ENCODE results near the gene GALNT4. TPM values are rescaled to one million over a fixed set of nuclear protein-coding genes. Genes with fewer than 3 reads are reported as not detected.

The GALNT4 gene
- total and polyA plus RNA-seq, 2 of the 13 experiments (the other 11 are each of a cell fraction or from before 2014, with no cell fraction given) = 4.9 to 6.8 TPM

DNA sequence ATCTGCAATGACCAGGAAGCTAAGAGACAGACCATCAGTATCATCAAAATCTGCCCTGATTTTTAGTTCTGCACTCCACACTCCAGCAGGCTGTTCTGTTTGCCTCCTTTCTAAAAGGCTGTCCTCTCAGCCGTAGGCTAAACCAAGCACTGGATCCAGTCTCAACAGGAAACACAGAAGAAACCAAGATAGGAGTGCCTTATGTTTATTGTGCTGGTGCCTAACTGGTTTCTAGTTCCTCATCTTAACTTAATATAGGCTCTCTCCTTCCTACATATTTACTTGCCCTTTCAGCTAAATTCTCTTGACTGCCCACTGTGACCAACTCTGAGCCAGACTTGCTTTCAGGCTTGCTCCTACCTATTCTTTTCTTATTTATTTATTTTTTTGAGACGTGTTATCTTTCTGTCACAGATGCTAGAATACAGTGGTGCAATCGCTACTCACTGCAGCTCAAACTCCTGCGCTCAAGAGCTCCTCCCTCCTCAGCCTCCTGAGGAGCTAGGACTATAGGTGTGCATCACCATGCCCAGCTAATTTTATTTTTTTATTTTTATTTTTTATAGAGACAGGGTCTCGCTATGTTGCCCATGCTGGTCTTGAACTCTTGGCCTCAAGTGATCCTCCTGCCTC, 30.8 kb downstream of the GALNT4 start:
- TF ChIP-seq NBN (conservative IDR thresholded peaks at IDR 0.05) (no peak), ZBTB8A (CRISPR knock-in tag; IDR thresholded peaks at IDR 0.05; ENCODE audit: borderline replicate concordance, low read depth) (no peak), PCBP2 (optimal IDR thresholded peaks at IDR 0.05; ENCODE audit: low read depth, low read length, poor library complexity, severe bottlenecking) (no peak), ZNF710 (CRISPR knock-in tag; IDR thresholded peaks at IDR 0.05; ENCODE audit: borderline replicate concordance) (no peak), MTF2 (CRISPR knock-in tag; IDR thresholded peaks at IDR 0.05; ENCODE audit: borderline replicate concordance) (no peak), JUN (CRISPR knock-in tag; IDR thresholded peaks at IDR 0.05) (no peak)
- TF ChIP-seq, protein P1, sequence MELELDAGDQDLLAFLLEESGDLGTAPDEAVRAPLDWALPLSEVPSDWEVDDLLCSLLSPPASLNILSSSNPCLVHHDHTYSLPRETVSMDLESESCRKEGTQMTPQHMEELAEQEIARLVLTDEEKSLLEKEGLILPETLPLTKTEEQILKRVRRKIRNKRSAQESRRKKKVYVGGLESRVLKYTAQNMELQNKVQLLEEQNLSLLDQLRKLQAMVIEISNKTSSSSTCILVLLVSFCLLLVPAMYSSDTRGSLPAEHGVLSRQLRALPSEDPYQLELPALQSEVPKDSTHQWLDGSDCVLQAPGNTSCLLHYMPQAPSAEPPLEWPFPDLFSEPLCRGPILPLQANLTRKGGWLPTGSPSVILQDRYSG (CRISPR knock-in tag; IDR thresholded peaks at IDR 0.05) = no peak
- TF ChIP-seq, protein P2, sequence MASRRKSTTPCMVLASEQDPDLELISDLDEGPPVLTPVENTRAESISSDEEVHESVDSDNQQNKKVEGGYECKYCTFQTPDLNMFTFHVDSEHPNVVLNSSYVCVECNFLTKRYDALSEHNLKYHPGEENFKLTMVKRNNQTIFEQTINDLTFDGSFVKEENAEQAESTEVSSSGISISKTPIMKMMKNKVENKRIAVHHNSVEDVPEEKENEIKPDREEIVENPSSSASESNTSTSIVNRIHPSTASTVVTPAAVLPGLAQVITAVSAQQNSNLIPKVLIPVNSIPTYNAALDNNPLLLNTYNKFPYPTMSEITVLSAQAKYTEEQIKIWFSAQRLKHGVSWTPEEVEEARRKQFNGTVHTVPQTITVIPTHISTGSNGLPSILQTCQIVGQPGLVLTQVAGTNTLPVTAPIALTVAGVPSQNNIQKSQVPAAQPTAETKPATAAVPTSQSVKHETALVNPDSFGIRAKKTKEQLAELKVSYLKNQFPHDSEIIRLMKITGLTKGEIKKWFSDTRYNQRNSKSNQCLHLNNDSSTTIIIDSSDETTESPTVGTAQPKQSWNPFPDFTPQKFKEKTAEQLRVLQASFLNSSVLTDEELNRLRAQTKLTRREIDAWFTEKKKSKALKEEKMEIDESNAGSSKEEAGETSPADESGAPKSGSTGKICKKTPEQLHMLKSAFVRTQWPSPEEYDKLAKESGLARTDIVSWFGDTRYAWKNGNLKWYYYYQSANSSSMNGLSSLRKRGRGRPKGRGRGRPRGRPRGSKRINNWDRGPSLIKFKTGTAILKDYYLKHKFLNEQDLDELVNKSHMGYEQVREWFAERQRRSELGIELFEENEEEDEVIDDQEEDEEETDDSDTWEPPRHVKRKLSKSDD (CRISPR knock-in tag; IDR thresholded peaks at IDR 0.05; ENCODE audit: low read depth) = no peak
- POLR2A ChIA-PET = interaction anchor here (1.0 kb wide), 1 partner anchor 30 kb away, joined by 3 read pairs; no protein-coding TSS in a partner anchor
- Histone ChIP-seq H3K27me3 (ENCODE audit: control insufficient read depth in 1 of 2, insufficient read depth in 2 of 2, low read length in 2 of 2) (no peaks in the 10 kb centered on the region), H3K9me3 (ENCODE audit: low read length) (no peaks in the 10 kb centered on the region), H2AFZ (ENCODE audit: low read length) (no peak overlapping the region), H3K36me3 (replicated peaks in 1 of 2; ENCODE audit: control insufficient read depth in 1 of 2, insufficient read depth in 2 of 2, low read length in 2 of 2) (peaks cover 1 to 4% of the 10 kb centered on the region in 2 experiments; a peak in 2 of 5 replicates), H3K4me2 (ENCODE audit: low read depth, low read length) (no peak overlapping the region), H3K9ac (ENCODE audit: insufficient read depth, low read depth, low read length) (no peak overlapping the region), H4K20me1 (ENCODE audit: insufficient read depth, low read length) (no peaks in the 10 kb centered on the region), H3K79me2 (ENCODE audit: insufficient read depth, low read length) (no peaks in the 10 kb centered on the region), H3K27ac (ENCODE audit: extremely low read length, insufficient read depth, low read length) (no peak overlapping the region), H3K4me3 (replicated peaks in 1 of 3; ENCODE audit: insufficient read depth in 1 of 3, low read depth in 2 of 3, low read length in 3 of 3) (no peak overlapping the region), H3K4me1 (ENCODE audit: insufficient read depth, low read length) (peaks cover 17% of the 10 kb centered on the region)
- in situ Hi-C loops (cut with HindIII; ENCODE audit: extremely low pct_ligation_motif_present, low pct_unique_long_range_greater_than_20kb) = no loop called here
- intact Hi-C loops (cut with micrococcal nuclease; ENCODE audit: unreplicated experiment) = loop anchor here (1.0 kb wide), 1 partner anchor 31 kb away; the partner anchor contains the start of gene GALNT4
- BruUV-seq (replicated peaks) = no TSS peak
- CTCF ChIA-PET (ENCODE audit: low intra/inter-chr PET ratio, low total read pairs) = no interaction called here
- no peak for ATAC-seq
- 93% methylated on average over 5 of the region's 5 CpGs for WGBS (ENCODE audit: low lambda C conversion rate)
- FAIRE-seq = no peak
- DNase-seq (ENCODE audit: low spot score) = no peak
